ENCODE results near the gene TOR1A.

Gene TOR1A, protein sequence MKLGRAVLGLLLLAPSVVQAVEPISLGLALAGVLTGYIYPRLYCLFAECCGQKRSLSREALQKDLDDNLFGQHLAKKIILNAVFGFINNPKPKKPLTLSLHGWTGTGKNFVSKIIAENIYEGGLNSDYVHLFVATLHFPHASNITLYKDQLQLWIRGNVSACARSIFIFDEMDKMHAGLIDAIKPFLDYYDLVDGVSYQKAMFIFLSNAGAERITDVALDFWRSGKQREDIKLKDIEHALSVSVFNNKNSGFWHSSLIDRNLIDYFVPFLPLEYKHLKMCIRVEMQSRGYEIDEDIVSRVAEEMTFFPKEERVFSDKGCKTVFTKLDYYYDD

DNA sequence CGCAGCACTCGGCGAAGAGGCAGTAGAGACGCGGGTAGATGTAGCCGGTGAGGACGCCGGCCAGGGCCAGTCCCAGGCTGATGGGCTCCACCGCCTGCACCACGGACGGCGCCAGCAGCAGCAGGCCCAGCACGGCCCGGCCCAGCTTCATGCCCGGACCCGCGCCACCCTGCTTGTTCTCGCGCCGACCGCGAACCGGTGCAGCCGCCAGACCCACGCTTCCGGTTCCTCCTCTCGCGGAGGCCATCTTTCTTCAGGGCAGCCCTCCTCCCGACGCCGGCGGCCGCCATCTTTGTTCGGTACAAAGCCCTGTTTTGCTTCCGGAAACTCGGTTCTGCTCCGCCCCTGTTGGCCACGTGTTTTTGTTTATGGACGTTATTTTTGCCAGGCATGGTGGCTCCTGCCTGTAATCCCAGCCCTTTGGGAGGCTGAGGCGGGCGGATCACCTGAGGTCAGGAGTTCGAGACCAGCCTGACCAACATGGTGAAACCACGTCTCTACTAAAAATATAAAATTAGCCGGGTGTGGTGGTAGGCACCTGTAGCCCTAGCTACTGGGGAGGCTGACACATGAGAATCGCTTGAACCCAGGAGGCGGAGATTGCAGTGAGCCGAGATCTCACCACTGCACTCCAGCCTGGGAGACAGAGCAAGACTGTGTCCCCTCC is at the start of gene TOR1A:
TOR1A (minus strand) TSS at position 202 of the 667 bp plus-strand sequence; CDS start at position 151, 51 bp downstream.
- DNase-seq, result peak; percentile 94

DNA sequence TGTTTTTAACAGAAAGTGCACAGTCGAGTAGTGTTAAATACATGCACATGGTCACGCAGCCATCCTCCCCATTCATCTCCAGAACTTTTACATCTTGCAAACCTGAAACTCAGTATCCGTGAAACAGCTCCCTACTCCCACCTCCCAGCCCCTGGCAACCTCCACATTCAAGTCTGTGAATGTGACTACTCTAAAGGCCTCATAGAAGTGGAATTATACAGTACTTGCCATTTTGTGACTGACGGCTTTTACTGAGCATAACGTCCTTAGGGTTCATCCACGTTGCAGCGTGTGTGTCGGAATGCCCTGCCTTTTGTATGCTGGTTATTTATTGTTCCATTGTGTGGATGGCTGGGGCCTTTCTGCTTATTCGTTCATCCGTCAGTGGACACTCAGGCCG is 47.1 kb upstream of the TOR1A start:
- no peak for DNase-seq

DNA sequence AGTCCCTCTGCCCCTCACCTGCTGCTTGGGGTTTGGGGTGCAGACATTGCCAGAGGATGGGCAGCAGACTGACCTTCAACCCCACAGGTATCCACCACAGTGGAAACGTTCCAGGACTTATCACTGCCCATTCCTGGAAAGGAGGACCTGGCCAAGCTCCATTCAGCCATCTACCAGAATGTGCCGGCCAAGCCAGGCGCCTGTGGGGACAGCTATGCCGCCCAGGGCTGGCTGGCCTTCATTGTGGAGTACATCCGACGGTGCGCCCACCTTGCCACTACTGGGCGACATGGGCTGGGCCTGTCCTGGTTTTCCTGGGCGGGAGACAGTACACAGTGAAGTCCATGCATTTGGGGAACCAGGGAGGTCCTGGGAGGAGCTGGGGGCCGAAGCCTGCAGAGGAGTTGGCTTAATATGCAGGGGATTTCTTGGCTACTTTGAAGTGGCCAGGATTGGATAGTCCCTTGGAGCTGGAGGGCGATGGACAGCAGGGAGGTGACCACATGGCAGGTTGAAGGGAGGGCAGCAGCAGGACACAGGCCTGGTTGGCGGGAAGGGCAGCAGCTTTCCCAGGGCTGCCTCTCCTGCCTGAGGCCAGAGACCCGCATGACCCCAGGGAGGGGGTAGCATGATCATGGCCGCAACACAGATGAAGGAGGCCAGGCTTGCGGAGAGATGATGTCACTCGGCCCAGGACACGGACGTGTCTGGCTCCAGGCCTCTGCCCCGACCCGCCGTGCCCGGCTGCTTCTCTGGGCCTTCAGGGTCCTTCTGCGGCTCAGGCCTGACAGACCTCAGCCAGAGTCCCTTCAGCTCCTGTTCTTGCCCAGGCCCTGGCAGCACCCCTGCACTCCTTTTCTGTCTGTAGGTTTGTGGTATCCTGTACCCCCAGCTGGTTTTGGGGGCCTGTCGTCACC is 45.9 kb upstream of the TOR1A start:
- DNase-seq, result no peak

DNA sequence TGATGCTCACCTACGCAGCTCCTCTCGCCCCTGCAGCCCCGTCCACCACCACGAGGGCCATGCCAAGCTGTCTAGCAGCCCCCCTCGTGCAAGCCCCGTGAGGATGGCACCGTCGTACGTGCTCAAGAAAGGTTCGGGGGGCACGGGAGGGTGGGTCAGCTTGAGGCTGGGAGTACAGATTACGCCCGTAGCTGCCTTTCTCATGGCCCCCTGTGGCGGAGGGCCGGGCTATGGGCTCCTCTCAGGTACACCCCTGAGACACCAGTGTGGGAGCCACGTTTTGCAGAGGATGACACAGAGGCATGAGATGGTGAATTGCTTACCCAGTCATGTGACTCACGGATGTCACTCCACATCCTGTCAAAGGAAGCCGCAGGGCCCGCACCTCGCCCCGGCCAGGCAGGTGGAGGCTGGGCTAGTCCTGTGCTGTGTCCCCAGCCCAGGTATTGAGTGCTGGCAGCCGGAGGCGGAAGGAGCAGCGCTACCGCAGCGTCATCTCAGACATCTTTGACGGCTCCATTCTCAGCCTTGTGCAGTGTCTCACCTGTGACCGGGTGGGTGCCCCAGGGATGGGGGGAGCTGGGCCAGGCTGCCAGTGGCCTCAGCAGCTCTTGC is 45.0 kb upstream of the TOR1A start:
- peak; percentile 87 for DNase-seq

DNA sequence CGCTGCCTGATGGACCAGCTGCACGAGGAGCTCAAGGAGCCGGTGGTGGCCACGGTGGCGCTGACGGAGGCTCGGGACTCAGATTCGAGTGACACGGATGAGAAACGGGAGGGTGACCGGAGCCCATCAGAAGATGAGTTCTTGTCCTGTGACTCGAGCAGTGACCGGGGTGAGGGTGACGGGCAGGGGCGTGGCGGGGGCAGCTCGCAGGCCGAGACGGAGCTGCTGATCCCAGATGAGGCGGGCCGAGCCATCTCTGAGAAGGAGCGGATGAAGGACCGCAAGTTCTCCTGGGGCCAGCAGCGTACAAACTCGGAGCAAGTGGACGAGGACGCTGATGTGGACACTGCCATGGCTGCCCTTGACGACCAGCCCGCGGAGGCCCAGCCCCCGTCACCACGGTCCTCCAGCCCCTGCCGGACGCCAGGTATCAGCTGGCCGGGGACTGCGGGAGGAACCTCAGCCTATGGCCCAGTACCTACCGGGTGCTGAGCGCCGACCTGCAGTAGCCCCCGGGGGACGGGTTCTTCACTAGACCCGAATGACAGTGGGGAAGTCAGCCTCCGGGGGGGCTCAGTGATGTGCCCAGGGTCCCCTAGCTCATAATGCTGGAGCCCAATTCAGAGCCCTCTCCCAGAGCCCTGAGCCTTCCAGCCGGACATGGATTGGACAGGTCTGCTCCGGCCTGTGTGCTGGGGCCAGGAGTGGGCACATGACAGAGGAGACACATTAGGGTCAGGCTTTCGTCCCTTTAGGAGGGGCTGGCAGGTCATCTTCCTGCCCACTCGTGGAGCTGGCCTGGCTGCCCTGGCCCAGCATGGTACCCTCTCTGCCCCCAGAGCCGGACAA is 44.3 kb upstream of the TOR1A start:
- DNase-seq, result no peak

DNA sequence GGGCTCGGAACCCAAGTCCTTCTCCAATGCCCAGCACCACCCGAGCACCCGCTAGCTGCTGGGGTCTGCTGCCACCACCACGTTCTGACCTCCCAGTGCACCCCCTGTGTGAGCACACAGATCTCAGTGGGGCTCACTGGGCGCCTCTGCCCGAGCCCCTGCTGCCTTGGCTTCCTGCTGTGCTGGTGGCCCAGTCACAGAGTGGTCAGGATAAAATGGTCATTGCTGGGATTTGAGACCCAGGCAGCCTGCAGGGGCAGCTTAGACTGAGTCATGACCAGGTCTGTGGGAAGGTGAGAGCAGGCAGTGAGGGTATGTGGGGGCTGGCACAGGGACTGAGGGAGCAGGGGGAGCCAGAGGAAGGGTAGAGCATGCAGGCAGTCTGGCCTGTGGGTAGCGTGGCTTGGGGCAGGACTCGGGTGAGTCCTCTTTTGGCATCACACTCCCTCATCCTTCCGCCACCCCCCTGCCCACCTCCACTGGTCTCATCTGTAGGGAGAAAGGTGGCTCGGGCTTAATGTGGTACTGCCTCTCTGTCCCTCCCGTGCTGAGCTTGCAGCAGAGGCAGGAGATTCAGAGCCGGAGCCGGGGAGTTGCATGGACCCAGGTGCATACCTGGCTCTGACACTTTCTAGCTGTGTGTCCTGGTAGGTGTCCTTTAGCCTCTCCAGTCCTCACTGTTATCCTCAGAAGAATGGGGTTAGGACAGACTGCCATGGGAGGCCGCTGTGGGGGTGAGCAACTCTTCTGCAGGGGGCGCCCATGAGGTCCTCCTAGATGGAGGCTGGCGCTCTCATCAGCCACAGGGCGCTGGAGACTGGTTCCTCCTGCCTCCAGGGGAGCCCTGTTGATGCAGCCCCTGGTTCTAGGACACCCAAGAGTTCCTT is 43.4 kb upstream of the TOR1A start:
- no peak for DNase-seq

DNA sequence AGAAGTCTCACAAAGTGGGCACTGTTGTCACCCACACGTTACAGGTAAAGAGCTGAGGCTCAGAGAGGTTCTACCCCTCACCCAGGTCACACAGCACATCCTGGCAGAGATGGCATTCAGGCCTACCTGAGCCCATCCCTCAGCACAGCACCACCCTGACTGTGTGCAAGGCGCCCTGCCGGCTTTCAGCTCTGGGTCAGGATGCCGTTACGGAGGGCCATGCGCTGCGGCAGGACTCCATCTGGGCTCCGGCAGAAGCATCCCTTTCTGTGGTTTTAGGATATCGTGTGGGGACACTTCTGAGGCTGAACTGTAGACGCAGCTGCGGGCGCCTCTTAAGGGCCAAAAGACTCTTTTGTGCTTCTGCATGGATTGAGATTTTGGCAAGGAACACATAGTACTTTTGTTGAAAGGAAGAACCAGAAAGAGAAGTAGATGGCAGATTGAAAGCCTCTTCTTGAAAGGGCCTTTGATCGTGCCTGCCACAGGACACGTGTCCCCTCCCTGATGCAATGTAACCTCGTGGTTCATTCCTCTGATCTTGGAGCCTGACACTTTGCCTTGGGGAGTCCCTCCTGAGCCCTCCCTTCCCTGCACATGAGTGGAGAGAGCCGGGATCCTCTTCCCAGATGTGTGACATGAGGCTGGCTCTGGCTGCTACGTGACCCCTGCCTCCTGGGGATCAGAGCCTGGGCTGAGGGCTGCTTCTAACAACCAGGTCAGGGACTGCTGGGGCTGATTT is 42.6 kb upstream of the TOR1A start:
- peak; percentile 51 for DNase-seq

DNA sequence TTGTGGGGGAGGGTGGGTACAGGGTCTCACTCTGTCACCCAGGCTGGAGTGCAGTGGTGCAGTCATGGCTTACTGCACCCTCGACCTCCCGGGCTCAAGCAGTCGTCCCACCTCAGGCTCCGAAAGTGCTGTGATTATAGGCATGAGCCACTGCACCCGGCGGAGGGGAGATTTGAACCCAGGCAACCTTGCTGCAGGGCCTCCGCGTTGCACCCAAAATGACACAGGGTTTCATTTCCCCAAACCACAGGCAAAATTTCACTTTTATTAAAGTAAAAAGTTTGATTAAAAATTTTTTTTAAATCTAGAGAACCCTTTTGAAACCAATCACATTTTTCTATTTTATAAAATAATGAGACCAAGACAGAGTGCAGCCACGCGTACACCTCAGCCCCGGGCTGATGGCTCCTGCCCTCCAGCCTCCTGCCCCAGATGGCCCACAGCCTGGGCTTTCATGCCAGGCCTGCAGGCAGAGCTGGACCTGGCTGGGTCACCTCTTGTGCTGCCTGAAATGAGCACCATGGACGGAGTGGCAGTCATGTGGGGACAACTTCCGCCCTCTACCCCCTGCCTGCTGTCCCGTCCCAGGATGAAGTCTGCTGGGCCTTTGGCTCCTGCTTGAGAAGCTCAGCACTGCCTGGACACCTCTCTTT is 41.9 kb upstream of the TOR1A start:
- DNase-seq, result no peak

DNA sequence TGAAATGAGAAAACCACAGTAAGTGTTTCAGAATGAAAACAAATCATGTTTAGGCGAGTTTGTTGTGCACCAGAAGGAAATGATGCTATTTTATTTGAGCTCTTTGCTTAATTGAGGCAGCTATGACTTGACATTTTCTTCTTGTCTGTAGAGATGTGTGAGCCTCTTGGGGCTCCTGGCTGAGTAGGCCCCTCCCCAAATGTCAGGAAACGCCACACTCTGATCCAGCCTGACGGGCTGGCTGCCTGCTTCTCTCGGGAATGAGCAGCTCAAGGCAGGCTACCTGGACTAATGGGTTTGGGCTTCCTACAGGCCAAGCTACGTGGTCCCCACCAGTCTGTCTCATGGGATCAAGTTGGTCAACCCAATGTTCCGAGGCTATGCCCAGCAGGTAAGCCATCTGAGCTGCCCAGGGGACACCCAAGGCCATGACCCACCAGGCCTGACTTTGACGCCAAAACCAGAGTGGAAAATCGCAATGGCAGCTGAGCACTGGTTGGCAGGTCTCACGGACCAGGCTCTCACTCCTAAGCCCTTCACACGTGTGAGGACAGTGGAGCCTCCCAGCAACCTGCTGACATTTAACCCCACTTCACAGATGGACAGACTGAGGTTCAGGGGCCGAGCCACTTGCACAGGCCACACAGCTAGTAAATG is 41.2 kb upstream of the TOR1A start:
- no peak for DNase-seq

DNA sequence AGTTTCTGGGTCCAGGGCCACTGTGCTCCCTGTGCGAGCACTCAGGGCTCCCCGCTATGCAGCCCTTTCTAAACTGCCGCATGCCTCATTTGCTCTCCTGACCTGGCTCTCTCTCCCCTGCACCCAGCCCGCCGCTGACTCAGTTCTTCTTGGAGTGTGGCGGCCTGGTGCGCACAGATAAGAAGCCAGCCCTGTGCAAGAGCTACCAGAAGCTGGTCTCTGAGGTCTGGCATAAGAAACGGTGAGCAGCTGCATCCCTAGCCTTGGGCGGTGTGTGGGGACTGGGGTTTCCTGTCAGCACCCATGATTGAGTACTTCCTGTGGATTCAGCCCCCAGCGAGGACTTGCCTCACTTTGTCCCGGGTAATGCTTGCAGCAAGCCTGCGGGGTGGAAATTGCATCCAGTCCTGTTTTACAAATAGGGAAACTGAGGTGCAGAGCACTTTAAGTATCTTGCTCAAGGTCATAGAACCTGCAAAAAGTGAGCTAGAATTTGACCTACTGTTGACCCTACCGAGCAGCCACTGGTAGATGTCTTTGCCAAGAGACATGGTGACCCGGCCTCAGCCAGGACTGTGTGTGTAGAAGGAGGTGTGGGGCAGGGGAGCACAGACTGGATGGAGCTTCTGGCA is 39.2 kb upstream of the TOR1A start:
- DNase-seq, result peak; percentile 68

DNA sequence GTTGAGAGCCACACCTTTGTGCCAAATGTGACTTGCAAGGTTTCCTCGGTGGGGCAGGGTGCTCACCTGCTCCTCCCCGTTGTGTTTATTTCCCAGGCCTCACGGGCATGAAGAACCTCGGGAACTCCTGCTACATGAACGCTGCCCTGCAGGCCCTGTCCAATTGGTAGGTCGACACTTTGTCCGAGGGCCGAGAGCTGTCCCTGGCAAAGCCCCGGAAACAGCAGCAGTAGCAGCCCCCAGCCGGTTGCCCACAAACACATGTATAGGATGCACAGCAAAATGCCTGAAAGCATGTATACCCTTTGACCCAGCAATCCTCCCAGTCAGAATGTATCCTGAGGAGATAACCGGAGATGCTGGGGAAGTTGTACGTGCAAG is 37.5 kb upstream of the TOR1A start:
- DNase-seq, result no peak

DNA sequence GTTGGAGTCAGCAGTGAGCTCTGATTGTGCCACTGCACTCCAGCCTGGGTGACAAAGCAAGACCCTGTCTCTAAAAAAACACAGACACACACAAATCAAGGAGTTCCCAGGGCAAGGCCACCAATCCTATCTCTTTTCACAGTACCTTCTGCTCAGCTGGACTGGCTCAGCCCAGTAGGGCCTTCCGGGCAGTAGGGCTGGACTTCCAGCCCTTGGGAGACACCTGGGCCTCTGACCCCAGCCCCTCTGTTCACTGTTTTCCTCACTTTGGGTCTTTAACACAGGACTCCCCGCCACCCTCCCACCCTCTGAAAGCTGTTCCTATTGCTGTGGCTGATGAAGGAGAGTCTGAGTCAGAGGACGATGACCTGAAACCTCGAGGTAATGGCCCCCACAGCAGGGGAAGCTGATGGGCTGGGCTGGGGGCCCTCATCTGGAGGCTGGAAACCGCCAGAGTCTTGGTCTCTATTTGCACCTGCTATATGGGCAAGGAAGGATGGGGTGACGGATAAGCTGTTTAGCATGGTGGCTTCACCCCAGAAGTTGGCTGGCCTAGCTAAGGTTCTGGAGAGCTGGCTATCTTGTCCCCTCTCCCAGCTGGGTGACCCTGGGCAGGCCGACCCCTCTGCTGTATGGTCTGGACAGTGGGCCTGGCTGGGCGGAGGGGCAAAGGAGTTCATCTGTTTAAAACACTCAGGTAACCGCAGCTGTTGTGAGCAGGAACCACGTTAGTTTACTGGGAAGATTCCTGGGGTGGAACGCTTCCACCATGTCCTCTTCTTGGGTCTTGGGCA is 36.9 kb upstream of the TOR1A start:
- DNase-seq, result peak; percentile 57

DNA sequence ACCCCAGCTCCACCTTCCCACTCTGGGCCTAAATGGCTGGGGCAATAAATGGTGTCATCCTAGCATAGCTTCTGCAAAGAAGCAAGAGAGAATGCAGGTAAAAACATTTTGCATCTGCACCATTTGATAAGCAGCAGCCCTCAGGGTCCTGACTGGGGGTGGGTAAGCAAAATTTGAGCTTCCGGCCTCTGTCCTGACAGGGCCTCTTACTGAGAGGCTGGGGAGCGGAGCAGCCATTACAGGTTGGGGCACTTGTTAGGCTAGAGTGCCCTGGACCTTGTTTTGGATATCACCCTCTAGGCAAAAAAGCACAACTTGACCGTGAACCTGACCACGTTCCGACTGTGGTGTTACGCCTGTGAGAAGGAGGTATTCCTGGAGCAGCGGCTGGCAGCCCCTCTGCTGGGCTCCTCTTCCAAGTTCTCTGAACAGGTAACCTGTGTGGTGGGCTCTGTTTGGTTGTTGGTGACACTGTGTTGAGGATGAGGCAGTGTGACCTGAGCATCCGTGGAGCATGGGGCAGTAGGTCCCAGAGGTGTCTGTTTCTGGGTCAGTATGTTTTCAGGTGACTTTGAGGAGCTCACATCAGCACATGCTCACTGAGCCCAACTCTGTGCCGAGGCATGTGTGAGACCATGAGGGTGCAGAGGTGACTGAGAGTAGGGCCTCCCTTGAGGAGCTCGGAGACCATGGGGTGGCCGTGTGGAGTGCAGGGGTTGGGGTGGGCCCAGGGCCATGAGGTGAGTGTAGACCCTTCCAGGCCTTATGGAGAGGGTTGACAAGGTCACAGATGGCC is 34.4 kb upstream of the TOR1A start:
- DNase-seq, result no peak

DNA sequence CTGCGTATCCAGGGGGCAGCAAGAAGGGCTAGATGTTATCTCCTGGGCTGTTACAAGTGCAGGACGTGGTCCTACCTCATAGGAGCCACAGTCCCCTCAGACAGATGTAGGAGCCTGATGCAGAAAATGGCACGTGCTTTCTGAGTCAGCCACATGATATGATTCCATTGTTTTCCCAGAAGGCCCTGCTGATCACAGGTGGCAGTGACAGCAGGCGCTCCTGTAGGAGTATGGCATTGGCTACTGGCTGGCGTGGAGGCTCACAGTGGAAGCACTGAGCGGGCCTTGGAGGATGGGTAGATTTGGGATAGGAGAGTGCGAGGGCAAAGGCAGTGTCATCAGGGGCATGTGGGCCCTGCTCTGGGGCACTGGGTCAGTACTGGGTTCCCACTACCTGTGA is 33.3 kb upstream of the TOR1A start:
- no peak for DNase-seq

DNA sequence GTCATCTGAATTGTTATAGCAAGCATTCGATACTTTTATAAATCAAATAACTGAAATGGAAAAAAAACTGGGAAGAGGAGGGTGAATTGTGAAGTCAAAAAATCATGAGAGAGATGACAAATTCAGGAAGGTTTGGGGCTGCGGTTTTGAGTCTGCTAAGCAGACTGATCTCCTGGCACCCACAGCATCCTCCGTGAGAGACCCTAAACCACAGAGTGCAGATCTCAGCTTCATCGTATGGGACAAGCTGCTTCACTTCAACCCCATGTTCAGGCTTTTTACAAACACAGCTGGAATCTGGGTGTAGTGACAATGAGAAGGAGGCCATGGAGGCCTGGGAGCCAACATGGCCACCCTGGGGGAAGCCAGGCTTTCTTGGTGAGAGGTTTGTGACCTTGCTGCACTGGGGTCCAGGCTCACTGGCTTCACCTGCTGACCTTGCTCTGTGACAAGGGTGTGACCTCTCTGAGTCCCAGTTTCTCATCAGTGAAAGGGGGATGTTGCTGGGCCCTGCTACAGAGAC is 30.7 kb upstream of the TOR1A start:
- no peak for DNase-seq

DNA sequence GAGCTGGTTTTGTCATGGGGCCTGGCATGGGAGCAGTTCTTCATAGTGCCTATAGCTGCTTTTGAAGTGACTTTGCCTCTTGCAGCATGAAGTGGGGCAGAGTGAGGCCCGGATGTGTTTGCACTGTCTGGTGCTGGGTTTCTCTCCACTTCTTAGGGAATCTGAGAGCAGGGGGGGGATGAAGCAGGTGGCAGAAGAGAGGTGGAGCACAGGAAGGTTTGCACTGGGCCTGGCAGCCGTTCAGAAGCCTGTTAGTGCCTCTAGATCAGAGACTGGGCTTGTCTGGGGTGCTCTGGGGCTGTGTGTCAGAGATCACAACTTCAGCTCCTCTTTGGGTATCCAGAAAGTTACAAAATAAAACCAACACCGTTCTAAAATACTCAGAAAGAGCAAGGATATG is 29.7 kb upstream of the TOR1A start:
- DNase-seq, result no peak

DNA sequence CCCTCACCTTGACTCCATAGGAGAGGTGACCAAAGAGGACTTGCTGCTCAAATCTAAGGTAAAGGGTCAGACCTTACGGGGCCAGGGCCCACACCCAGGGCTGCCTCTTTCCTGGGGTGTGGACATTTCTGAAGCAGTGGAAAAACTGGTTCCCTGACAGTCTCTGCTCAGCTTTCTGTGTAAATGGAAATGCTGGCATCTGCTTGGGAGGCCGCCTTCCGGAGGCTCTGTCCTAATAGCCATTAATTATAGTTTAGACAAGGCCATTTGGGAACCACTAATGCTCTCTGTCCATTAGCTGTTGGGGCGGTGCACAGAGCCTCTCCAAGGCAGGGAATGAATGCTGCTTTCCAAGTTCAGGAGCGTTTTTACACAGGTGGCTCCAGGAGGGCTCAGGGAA is 28.6 kb upstream of the TOR1A start:
- no peak for DNase-seq
